GM21576 (cell line): Measurements from ENCODE around the gene UPF2.
"Not testable (repeated sequence)": the region's sequence is repeated elsewhere in the genome, so short reads cannot be mapped to it uniquely, and the experiment has no call there.

Experiments
- ATAC-seq: cut with Tn5 transposase; IDR thresholded peaks from one replicate; pipeline ENCODE4 v1.9.1; 2021; ENCODE audit warnings: mild to moderate bottlenecking, moderate library complexity; ENCODE audit not compliant: unreplicated experiment

Gene UPF2

GRCh38 chr10:12041766-12042408, 722 bp downstream of the UPF2 start:
- no peak for ATAC-seq

- ATAC-seq: no peak
Measured at GRCh38 chr10:12036073-12036655, 6.4 kb downstream of the UPF2 start.

- no peak for ATAC-seq
Measured at GRCh38 chr10:12031404-12031803, 11.2 kb downstream of the UPF2 start.

- peak; percentile 67 for ATAC-seq
Measured at GRCh38 chr10:12027539-12027938, 15.1 kb downstream of the UPF2 start.

- no peak for ATAC-seq
Measured at GRCh38 chr10:12025591-12025990, 17.0 kb downstream of the UPF2 start.

GRCh38 chr10:12022580-12023257, 19.9 kb downstream of the UPF2 start:
- no peak for ATAC-seq

GRCh38 chr10:12020574-12020973, 22.0 kb downstream of the UPF2 start:
- ATAC-seq: no peak

GRCh38 chr10:12019283-12019971, 23.2 kb downstream of the UPF2 start:
- ATAC-seq: no peak

GRCh38 chr10:12018438-12019282, 23.9 kb downstream of the UPF2 start:
- ATAC-seq: no peak

- ATAC-seq: no peak
Measured at GRCh38 chr10:12013926-12014325, 28.7 kb downstream of the UPF2 start.

- ATAC-seq: not testable (repeated sequence)
Measured at GRCh38 chr10:12013391-12013790, 29.2 kb downstream of the UPF2 start.

- no peak for ATAC-seq
Measured at GRCh38 chr10:12010353-12010752, 32.3 kb downstream of the UPF2 start.

GRCh38 chr10:12008842-12009241, 33.8 kb downstream of the UPF2 start:
- ATAC-seq: not testable (repeated sequence)

- ATAC-seq: no peak
Measured at GRCh38 chr10:12006671-12007070, 35.9 kb downstream of the UPF2 start.

GRCh38 chr10:11993834-11994468, 48.7 kb downstream of the UPF2 start:
- peak; percentile 44 for ATAC-seq

- ATAC-seq: no peak
Measured at GRCh38 chr10:11988924-11989323, 53.7 kb downstream of the UPF2 start.

- no peak for ATAC-seq
Measured at GRCh38 chr10:11986593-11987216, 55.9 kb downstream of the UPF2 start.

GRCh38 chr10:11982253-11982652, 60.4 kb downstream of the UPF2 start:
- ATAC-seq: no peak

GRCh38 chr10:11975795-11976194, 66.8 kb downstream of the UPF2 start:
- ATAC-seq: no peak

- ATAC-seq: not testable (repeated sequence)
Measured at GRCh38 chr10:11972523-11972922, 70.1 kb downstream of the UPF2 start.
